ENCODE data around the gene WDR19.
"Not testable (repeated sequence)": the region's sequence is repeated elsewhere in the genome, so short reads cannot be mapped to it uniquely, and the experiment has no call there.

WDR19 gene

GRCh38 chr4:39181905-39182638 is at the start of gene WDR19:
WDR19 (plus strand) TSS chr4:39182529; CDS start chr4:39182558, 29 bp downstream.
- peak; percentile 99 for DNase-seq

GRCh38 chr4:39133623-39134022 is 48.7 kb upstream of the WDR19 start:
- no peak for DNase-seq

- DNase-seq = peak; percentile 47
Observed at GRCh38 chr4:39134683-39135306, 47.5 kb upstream of the WDR19 start.

DNA sequence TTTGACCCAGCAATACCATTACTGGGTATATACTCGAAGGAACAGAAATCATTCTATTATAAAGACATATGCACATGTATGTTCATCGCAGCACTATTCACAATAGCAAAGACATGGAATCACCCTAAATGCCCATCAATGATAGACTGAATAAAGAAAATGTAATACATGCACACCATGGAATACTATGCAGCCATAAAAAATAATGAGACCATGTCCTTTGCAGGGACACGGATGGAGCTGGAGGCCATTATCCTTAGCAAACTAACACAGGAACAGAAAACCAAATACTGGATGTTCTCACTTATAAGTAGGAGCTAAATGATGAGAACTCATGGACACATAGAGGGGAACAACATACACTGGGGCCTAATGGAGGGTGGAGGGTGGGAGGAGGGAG is 44.1 kb upstream of the WDR19 start:
- not testable (repeated sequence) for DNase-seq

- DNase-seq = no peak
Observed at GRCh38 chr4:39146211-39146610, 36.1 kb upstream of the WDR19 start.

GRCh38 chr4:39154009-39154408 is 28.3 kb upstream of the WDR19 start:
- DNase-seq = no peak

- no peak for DNase-seq
Observed at GRCh38 chr4:39157520-39157919, 24.8 kb upstream of the WDR19 start.

GRCh38 chr4:39166177-39166576 is 16.2 kb upstream of the WDR19 start:
- no peak for DNase-seq

- no peak for DNase-seq
Observed at GRCh38 chr4:39166669-39167068, 15.7 kb upstream of the WDR19 start.

GRCh38 chr4:39169426-39169825 is 12.9 kb upstream of the WDR19 start:
- no peak for DNase-seq

GRCh38 chr4:39170301-39170700 is 12.0 kb upstream of the WDR19 start:
- no peak for DNase-seq

- DNase-seq = no peak
Observed at GRCh38 chr4:39178706-39179105, 3.6 kb upstream of the WDR19 start.

- DNase-seq = no peak
Observed at GRCh38 chr4:39179681-39180080, 2.6 kb upstream of the WDR19 start.

GRCh38 chr4:39180629-39181028 is 1.7 kb upstream of the WDR19 start:
- not testable (repeated sequence) for DNase-seq

DNA sequence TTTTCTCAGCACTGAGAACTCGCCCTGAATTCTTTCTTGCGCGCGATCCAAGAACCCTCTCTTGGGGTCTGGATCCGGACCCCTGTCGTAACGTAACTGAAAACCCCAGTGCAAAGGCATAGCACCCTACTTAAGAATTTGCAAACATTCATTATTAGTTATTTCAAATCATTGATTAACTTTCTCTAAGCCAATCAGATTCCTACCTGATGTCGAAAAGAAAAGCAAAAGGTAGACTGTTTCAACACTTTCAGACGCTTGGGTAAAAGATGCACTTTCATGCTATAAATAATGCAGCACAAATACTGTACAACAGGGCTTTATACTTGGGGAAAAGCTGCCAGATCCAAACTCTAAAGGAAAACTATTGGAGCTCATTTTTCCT is 817 bp upstream of the WDR19 start:
- DNase-seq = no peak

DNA sequence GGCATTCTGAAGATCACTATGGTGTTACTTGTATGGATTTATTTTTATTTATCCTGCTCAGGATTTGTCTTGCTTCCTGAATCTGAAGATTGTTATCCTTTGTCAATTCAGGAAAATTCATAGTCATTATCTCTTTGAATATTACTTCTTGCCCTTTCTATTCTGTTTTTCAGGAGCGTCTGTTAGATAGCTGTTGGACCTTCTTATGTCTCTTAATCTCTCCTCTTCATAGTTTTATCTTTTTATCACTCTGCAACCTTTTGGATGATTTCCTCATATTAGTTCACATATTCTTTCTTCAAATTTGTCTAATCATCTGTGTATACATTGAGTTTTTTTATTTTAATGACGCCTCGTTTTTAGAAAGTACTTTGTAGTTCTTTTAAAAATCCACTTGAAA is 19.6 kb downstream of the WDR19 start:
- DNase-seq = no peak

DNA sequence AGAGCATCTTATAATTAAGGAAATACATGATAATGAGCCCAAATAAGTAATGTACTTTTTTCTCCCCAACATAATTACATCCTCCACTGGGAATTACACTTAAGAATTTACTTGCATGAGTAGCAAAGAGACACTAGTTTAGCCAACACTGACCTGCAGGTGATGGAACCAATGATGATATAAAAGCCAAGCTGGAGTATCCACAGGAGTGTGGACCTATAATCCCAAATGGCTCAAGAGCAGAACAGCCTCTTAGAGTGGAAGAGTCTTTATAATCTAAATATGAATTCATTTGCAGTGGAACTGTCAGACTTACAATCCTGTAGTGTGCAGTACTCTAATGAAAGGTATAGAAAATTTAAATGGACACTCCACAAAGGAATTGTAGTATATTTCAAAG is 22.2 kb downstream of the WDR19 start:
- no peak for DNase-seq

GRCh38 chr4:39205000-39205399 is 22.7 kb downstream of the WDR19 start:
- no peak for DNase-seq

- DNase-seq = no peak
Observed at GRCh38 chr4:39205476-39205875, 23.1 kb downstream of the WDR19 start.

DNA sequence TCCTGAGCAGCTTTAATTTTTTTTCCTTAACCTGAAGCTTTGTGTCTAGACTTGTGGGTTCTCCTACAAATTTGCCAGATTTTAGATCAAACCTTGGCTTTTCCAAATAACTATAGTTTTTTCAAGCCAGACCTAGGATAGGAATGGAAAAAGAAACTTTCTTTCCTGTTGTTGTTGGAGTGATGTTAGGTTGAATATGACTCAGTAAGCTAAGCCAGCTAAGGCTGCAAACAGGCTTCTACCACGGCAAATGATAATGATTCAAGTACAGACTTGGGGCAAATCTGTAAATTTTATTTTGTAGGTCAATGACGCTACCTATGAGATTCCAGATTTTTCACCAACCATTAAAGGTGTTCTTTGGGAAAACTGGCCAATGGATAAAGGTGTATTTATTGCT is 45.6 kb downstream of the WDR19 start:
- no peak for DNase-seq

DNA sequence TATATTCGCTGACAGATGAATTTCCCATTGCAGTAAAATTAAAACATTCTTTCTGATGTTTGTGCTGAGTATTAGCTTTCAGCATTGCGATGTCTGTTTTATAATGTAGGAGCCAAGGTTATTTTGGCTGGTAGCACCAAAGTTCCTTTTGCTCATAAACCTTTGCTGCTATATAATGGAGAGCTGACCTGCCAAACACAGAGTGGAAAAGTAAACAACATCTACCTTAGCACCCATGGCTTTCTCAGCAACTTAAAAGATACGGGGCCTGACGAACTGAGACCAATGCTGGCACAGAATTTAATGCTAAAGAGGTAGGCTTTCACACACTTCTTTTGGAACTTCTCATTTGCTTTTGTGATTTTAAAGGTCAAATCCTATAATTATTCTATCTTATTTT is 46.0 kb downstream of the WDR19 start:
- DNase-seq = no peak

- DNase-seq = no peak
Observed at GRCh38 chr4:39230462-39230861, 48.1 kb downstream of the WDR19 start.

GRCh38 chr4:39231660-39232059 is 49.3 kb downstream of the WDR19 start:
- DNase-seq = no peak

GRCh38 chr4:39232100-39232499 is 49.8 kb downstream of the WDR19 start:
- DNase-seq = no peak

GRCh38 chr4:39233114-39233513 is 50.8 kb downstream of the WDR19 start:
- DNase-seq = no peak
